DOHH2 (cell line): ENCODE measurements around the gene ANKRD29.

Source experiments
- H3F3A ChIP-seq: fragments of 200-600 bp; sonication (generic), shearing (Covaris generic); 2 replicates; pipeline ENCODE4 v1.6.0; 2016; ENCODE audit warnings: antibody characterized with exemption, mild to moderate bottlenecking; ENCODE audit not compliant: control insufficient read depth, insufficient read depth
- H3K27ac ChIP-seq: fragments of 200-600 bp; sonication (generic); 2 replicates; pipeline ENCODE4 v1.5.1; 2014; ENCODE audit warnings: low read depth, mild to moderate bottlenecking, low read length, moderate library complexity
- H3K27me3 ChIP-seq: fragments of 200-600 bp; sonication (generic); 2 replicates; pipeline ENCODE4 v1.6.1; 2014; ENCODE audit warnings: mild to moderate bottlenecking, low read length, mixed read lengths; ENCODE audit not compliant: control insufficient read depth
- H3K36me3 ChIP-seq: fragments of 200-600 bp; sonication (generic); 2 replicates; pipeline ENCODE4 v1.6.1; 2014; ENCODE audit warnings: mild to moderate bottlenecking, low read length, moderate library complexity, mixed read lengths; ENCODE audit not compliant: control insufficient read depth
- H3K4me1 ChIP-seq: fragments of 200-600 bp; sonication (generic); 2 replicates; pipeline ENCODE4 v1.6.1; 2014; ENCODE audit warnings: mild to moderate bottlenecking, low read length, mixed read lengths; ENCODE audit not compliant: control insufficient read depth
- H3K4me2 ChIP-seq: fragments of 200-600 bp; sonication (generic); 2 replicates; pipeline ENCODE4 v1.6.0; 2014; ENCODE audit warnings: mild to moderate bottlenecking, low read length, moderate library complexity
- H3K4me3 ChIP-seq: fragments of 200-600 bp; sonication (generic); 2 replicates; pipeline ENCODE4 v1.5.1; 2014; ENCODE audit warnings: mild to moderate bottlenecking, low read length, mixed read lengths
- H3K79me2 ChIP-seq: fragments of 200-600 bp; sonication (generic); 2 replicates; pipeline ENCODE4 v1.6.1; 2014; ENCODE audit warnings: mild to moderate bottlenecking, low read length, mixed read lengths; ENCODE audit not compliant: control insufficient read depth
- H3K9me2 ChIP-seq: fragments of 200-600 bp; sonication (generic); replicated peaks from 2 replicates; pipeline ENCODE4 v1.6.1; 2014; ENCODE audit warnings: mild to moderate bottlenecking, low read length, mixed read lengths; ENCODE audit not compliant: control insufficient read depth
- H3K9me3 ChIP-seq: fragments of 200-600 bp; sonication (generic); 2 replicates; pipeline ENCODE4 v1.6.1; 2014; ENCODE audit warnings: antibody characterized with exemption, low read length, mixed read lengths; ENCODE audit not compliant: control insufficient read depth, insufficient read depth
- H4K20me1 ChIP-seq: fragments of 200-600 bp; sonication (generic); 2 replicates; pipeline ENCODE4 v1.6.0; 2014; ENCODE audit warnings: low read depth, mild to moderate bottlenecking, antibody characterized with exemption, low read length, moderate library complexity; ENCODE audit not compliant: control insufficient read depth, insufficient read depth
- CTCF ChIP-seq: fragments of 200-600 bp; sonication (generic); IDR thresholded peaks from one replicate; pipeline ENCODE4 v1.5.1; 2014; ENCODE audit warnings: antibody characterized with exemption, mild to moderate bottlenecking, low read depth, low read length; ENCODE audit not compliant: poor library complexity, severe bottlenecking
- EZH2phosphoT487 ChIP-seq: fragments of 200-600 bp; sonication (generic); IDR thresholded peaks from 2 replicates; pipeline ENCODE4 v1.6.1; 2017; ENCODE audit warnings: borderline replicate concordance, mild to moderate bottlenecking, antibody characterized with exemption, low read length, moderate library complexity, mixed read lengths

The ANKRD29 gene

GRCh38 chr18:23669804-23670405 is 7.2 kb upstream of the ANKRD29 start:
- Histone ChIP-seq H4K20me1 (no peaks in the 10 kb centered on the region), H3K4me1 (no peaks in the 10 kb centered on the region), H3K36me3 (no peaks in the 10 kb centered on the region), H3K27me3 (peaks cover 9% of the 10 kb centered on the region; the same call in 1 of the 2 replicates), H3K27ac (no peak overlapping the region), H3K4me2 (no peak overlapping the region), H3K79me2 (no peaks in the 10 kb centered on the region), H3K4me3 (no peak overlapping the region), H3K9me3 (no peaks in the 10 kb centered on the region), H3K9me2 (no peaks in the 10 kb centered on the region), H3F3A (no peaks in the 10 kb centered on the region)
- no peak for TF ChIP-seq EZH2phosphoT487
- no peak for TF ChIP-seq CTCF

- Histone ChIP-seq H3F3A (no peaks in the 10 kb centered on the region), H3K4me3 (no peak overlapping the region), H3K27ac (no peak overlapping the region), H3K79me2 (no peaks in the 10 kb centered on the region), H4K20me1 (no peaks in the 10 kb centered on the region), H3K4me2 (no peak overlapping the region), H3K27me3 (peaks cover 12% of the 10 kb centered on the region; the same call in 1 of the 2 replicates), H3K9me3 (no peaks in the 10 kb centered on the region), H3K36me3 (no peaks in the 10 kb centered on the region), H3K4me1 (no peaks in the 10 kb centered on the region), H3K9me2 (no peaks in the 10 kb centered on the region)
- no peak for TF ChIP-seq EZH2phosphoT487
- TF ChIP-seq CTCF: no peak
Observed at GRCh38 chr18:23669202-23669766, 6.6 kb upstream of the ANKRD29 start.

GRCh38 chr18:23668731-23669130 is 6.0 kb upstream of the ANKRD29 start:
- H3K36me3 ChIP-seq: no peaks in the 10 kb centered on the region
- H3K4me3 ChIP-seq: no peak overlapping the region
- peaks cover 12% of the 10 kb centered on the region; the same call in 1 of the 2 replicates for H3K27me3 ChIP-seq
- H3K9me2 ChIP-seq: no peaks in the 10 kb centered on the region
- no peak overlapping the region for H3K4me2 ChIP-seq
- H3F3A ChIP-seq: no peaks in the 10 kb centered on the region
- H3K27ac ChIP-seq: no peak overlapping the region
- H4K20me1 ChIP-seq: no peaks in the 10 kb centered on the region
- H3K79me2 ChIP-seq: no peaks in the 10 kb centered on the region
- H3K9me3 ChIP-seq: no peaks in the 10 kb centered on the region
- TF ChIP-seq CTCF (no peak), EZH2phosphoT487 (no peak)
- no peaks in the 10 kb centered on the region for H3K4me1 ChIP-seq
